Astrocyte of the hippocampus (primary cell): ENCODE data around the gene TNK2.
"Not testable (repeated sequence)": the region's sequence is repeated elsewhere in the genome, so short reads cannot be mapped to it uniquely, and the experiment has no call there.

Source experiments
- DNase-seq: peaks from one replicate; pipeline ENCODE4 v3.0.0; 2011; ENCODE audit warnings: low read depth, low spot score

TNK2 gene

DNA sequence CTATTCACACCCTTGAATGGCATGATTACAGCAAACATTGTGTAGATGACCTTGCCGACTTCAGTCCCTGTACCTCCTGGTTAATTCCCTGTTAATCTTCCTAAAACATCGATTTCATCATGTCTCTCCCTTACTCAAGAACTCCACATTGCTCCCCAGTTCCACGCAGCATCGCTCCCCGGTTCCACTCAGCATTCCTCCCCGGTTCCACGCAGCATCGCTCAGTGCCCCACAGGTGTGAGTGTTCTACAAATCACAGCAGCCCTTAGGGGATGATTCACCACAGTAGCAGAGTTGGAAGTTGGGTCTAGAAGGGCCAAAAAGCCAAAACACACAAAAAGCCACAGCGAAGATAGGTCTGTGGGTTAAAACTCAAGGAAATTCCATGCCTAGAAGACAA is 8.6 kb upstream of the TNK2 start:
- no peak for DNase-seq

DNA sequence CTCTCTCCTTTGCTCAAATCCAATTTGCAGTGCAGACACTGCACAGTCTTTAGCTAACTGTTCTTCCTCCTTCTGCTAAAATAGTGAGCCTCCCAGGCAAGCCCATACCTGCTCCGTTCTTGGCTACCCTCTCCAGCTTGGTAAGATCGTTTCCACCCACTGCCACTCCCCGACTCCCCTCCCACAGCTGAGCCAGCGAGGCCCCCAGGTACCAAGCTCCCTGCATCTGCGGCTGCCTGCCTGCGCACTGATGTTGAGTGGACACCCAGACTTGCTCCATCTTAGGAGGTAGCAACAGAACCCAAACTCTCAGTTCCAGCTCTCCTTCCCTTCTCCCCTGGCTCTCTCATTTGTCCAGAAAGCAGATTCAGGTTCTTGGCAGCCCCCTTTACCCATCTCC is 7.9 kb upstream of the TNK2 start:
- no peak for DNase-seq

DNA sequence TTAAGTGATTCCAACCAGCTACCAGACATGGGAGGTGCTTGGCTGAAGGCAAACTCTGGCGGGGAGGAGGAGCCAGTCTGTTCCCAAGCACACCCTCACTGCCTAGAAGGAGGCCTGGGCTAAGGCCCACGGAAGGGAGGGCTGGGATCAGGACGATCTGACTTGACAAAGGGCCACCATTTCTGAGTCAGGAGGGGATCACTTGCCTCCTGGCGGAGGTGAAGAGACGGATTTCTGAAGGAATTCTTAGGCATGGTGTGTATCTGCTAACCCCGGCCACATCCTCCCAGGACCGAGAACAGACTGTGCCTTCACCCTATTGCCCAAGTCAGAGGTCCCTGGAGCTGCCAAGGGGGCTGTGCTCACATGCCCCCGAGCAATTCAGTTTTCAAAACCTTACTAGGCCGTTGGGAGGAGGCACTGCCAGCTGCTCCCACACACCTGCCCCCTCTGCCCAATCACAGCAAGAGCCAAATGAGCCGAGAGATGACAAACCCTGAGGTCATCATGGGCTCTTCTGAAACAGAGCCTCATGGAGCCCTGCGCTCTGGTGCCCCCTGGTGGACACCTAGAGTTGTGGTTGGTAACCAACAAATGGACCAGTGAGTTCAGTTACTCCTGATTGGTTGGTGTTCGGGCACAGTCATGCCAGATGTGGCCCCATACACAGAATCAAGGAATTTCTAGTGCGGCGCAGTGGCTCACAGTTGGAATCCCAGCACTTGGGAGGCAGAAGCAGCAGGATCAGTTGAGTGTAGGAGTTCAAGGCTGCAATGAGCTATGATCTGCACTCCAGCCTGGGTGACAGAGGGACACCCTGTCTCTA is 6.5 kb upstream of the TNK2 start:
- DNase-seq = peak; percentile 98

DNA sequence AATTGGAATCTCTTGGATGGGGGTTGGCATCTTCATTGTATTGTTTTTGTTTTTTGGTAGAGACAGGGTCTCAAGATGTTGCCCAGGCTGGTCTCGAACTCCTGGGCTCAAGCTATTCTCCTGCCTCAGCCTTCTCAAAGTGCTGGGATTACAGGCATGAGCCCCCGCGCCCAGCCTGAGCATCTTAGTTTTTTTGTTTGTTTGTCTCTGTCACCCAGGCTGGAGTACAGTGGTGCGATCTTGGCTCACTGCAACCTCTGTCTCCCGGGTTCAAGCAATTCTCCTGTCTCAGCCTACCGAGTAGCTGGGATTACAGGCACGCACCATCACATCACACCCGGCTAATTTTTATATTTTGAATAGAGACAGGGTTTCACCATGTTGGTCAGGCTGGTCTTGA is 5.8 kb upstream of the TNK2 start:
- not testable (repeated sequence) for DNase-seq

DNA sequence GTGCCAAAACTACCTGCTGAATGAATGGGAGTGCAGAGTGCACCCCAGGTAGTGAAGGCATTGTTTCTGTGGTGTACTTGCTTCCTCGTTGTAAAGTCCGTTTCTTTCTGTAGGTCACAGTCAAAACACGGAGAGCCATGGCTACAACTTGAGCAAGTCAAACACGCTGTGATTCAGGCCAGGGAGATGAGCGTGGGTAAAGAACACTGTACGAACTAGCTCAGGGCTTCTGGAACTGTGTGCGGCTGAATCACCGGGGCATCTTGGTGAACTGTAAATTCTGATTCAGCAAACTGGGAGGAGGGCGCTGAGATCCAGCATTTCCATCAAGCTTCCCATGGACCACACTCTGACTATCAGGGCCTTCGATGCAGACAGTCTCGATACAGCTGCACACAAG is 5.0 kb upstream of the TNK2 start:
- DNase-seq = no peak

DNA sequence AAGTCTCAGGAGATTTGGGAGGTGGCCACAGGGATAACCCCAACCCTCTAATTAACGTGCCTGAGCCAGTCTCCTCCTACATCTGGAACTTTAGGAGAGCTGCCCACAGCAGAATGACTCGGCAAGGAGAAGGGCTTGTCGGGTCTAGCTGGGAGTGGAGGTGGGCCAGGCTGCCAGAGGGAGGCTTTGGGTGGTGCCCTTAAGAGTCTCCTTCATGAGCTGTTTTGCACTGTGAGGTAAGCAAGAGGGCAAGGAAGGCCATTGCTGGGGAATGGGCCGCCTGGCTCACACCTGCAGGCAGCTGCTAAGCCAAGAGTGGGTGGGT is 3.6 kb upstream of the TNK2 start:
- no peak for DNase-seq

DNA sequence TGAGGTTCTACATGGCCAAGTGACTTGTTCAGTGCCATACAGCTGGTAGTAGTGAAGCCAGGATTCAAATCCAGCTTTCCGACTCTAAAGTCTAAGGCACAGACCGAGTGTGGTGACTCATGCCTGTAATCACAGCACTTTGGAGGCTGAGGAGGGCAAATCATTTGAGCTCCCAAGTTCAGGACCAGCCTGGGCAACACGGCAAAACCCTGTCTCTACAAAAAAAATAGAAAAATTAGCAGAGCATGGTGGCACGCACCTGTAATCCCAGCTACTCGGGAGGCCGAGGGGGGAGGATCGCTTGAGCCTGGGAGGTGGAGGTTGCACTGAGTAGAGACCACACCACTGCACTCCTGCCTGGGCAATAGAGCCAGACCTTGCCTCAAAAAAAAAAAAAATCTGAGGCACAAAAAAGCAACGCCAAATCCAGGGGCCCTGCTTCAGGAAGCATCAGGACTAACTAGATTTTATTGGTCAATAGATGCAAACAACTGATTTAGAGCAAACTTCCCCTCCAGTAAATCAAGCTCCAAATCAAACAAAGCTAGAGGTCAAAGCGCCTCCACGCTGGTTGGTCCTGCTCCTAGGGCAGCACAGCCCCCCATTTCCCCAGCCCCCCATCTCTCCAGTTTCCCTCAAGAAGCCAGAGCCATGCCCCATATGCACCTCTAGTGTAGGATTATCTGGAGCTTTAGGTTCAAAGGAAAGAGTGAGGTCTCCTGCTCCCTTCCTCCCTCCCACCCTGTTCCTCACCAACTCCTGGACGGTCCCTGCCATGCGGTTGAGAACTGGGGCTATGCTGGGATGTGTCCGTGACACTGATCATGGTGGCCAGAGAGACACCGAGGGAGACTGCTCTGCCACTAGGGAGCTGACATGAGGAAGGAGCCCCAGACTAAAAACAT is 2.9 kb upstream of the TNK2 start:
- DNase-seq = no peak

DNA sequence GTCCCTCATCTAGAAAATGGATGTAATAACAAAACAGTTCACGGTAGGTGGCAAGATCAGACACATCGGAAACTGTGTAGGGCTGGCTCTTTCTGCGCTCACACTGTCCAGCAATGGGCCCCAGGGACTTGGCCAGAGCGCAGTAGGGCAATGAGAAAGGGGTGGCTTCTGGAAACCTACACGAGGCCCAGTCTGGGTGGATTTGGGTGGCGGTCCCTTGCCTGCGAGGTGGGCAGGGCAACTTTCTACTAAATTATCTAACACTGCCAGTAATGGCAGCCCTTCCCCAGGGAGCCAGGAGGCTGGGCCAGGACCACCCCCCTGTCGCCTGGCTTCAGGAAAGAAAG is 2.1 kb upstream of the TNK2 start:
- no peak for DNase-seq

DNA sequence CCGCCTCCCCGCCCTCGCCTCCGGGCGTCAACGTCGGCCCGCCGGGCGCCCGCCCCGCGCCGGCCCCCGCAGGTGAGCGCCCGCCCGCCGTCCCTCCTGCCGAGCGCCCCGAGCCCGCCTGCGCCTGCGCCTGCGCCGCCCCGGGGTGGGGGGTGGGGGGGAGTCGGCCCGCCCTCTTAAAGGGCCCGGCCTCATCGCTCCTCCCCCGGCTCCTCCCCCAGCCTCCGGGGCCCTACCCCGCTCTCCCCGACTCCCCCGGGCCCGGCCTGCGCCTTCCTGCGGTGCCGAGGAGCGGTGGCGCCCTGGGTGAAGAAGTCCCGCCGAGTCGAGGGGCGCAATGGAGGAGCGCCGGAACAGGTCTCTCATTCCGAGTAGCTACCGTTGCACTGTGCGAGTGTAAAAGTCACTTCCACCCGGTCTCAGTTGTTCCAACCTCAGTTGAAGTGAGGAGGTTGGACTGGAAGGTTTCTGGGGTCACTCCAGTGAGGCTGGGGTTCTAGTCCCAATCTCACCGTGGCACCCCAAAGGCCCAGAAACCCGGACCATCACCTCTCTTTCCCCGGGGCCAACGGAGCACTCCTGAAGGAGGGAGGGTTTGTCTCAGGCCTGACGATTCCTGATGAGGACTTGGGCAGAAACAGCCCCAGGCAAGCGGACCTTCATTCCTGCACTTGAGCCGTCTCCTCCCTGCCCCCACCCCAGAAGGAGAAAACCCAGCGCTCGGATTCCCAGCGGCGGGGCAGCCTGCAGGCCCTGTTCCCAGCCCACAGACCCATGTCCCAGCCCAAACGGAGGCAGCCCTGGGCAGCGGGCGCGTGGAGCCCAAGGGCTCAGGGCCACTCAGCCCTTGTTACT is 1.5 kb upstream of the TNK2 start:
- DNase-seq = peak; percentile 95

DNA sequence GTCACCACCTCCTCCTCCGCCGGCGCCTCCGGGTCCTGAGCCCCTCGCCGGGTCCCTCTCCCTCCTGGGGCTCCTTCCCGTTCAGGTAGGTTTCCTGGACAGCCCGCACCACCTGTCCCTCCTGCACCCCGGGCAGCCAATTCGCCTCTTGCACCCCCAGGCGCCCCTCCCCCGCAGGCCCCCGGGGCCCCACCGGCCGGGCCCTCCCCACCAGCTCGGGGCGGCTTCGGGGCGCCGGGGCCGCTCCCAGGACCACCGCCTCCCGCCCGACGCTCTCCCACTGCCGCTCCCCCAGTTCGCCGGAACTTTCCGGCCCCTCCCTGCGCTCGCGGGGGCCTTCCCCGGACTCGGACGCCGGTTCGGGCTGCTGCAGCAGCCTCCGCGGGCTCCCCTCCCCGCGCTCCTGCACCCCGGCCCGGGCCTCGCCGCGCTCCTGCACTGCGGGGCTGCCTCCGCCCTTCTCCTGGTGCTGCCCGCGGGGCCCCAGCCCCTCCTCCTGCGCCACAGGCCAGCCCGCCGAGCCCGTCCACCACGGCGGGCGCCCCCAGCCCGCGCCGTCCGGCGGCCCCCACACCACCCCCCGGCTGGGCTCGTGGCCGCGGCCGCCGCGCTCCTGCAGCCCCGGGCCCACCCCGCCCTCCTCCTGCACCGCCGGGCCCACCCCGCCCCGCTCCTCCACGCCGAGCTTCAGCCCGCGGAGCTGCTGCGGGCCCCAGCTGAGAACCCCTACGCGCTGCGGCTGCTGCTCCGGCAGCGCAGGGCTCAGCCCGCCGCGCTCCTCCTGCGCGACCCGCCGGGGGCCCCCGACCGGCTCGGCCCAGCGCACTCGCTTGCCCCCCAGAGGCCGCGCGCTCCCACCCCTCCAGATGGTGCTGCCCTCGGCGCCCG is 587 bp upstream of the TNK2 start:
- peak; percentile 67 for DNase-seq

DNA sequence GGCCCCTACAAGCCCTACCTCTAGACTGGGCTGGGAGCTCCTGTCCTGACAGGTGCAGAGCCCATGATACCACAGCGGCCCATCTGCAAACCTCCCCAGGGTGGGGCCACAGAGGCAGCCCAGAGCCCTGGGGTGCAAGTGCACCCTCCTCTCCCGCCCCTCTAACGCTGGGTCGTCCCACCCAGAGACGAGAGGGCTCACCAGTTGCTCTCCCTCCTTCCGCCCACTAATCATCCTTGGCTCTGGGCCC is 742 bp downstream of the TNK2 start:
- no peak for DNase-seq

DNA sequence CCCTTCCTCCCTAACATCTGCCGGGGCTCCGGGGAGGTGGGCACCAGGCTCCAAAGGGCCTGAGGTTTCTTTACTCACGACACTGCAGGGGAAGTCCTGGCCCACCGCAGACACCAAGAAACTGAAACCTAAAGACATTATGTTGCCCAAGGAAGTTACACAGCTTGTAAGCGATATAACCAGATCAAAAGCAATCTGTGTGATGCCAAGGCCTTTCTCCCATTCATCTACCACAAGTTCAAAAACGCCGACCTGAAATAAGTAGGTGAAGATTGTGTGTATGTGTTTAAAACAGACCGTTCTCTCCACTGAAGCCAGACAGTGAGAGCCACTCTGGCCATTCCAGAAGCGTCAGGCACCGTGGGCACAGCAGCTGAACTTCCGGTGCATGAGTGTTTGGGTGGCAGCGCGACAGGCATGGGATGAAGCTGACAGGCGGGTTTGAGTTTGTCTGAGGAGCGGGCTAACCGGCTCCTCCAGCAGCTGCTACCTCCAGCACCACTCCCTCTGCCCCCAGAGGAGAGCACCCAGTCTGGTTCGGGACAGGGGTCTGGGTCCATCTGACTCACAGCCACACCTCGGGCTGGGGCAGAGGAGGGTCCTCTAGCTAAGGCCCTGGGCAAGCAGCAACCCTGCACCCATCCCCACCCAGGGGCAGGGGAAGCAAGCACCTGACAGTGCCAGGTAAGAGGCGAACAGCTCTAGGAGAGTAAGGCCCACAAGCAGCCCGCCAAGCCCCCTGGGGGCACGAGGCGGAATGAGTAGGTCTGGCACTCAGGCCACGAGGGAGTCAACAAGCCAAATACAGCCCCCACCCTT is 1.3 kb downstream of the TNK2 start:
- no peak for DNase-seq

DNA sequence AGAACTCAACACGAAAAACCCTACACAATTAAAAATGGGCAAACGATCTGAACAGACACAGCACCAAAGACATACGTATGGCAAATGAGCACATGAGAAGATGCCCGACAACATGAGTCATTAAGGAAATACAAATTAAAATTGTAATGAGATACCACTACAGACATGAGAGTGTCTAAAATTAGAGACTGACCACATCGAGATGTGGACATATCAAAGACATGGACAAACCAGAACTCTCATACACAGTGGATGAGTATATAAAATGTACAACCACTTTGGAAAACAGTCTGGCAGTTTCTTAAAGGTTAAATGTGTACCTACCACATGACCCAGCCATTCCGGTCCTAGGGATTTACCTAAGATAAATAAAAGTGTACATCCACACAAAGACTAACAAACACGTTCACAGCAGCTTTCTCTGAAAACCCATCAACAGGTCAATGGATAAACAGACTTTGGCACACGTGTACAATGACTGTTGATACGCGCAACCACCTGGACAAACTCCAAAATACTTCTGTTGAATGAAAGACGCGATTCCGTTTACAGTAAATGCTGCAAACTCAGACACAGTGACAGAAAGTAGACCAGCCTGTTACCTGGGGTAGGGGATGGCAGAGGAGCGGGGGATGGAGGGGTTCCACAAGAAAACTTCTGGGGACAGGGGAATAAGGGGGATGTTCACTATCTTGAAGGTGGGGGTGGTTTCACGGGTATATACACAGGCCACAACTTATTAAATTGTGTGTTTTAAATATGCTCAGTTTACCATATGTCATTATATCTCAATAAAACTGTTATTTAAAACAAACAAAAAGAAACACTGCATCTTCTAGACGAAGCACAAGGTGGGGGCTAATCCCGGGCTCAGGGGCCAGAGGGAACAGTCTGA is 2.1 kb downstream of the TNK2 start:
- no peak for DNase-seq

DNA sequence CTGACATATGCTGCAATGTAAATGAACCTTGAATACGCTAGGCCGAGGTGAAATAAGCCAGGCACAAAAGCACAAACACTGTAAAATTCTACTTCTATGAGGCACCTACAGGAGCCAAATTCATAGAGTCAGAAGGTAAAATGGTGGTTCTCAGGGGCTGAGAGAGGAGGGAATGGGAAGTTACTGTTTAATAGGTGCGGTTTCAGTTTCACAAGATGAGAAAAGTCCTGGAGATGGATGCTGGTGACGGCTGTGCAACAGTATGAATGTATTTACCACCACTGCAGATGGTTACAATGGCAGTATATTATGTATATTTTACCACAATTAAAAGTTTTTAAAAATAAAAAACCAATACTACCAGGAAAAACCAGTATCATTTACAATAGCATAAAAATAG is 4.0 kb downstream of the TNK2 start:
- DNase-seq = no peak

DNA sequence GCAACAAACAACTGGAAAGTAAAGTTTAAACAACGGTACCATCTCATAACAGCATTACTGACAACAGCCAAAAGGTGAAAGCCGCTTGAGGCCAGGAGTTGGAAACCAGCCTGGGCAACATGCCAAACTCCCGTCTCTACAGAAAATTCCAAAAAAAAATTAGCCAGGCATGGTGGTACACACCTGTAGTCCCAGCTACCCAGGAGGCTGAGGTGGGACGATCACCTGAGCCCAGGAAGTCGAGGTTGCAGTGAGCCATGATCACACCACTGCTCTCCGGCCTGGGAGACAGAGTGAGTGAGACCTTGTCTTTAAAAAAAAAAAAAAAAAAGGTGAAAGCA is 4.4 kb downstream of the TNK2 start:
- DNase-seq = no peak

DNA sequence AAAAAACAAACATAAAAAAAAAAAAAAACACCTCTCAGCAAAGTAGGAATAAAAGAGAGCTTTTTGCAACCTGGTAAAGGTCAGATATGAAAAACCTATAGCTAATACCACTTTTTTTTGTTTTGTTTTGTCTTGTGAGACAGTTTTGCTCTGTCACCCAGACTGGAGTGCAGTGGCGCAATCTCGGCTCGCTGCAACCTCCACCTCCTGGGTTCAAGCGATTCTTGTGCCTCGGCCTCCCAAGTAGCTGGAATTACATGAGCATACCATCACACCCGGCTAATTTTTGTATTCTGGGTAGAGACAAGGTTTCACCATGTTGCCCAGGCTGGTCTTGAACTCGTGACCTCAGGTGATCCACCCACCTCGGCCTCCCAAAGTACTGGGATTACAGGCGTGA is 5.7 kb downstream of the TNK2 start:
- DNase-seq = not testable (repeated sequence)

DNA sequence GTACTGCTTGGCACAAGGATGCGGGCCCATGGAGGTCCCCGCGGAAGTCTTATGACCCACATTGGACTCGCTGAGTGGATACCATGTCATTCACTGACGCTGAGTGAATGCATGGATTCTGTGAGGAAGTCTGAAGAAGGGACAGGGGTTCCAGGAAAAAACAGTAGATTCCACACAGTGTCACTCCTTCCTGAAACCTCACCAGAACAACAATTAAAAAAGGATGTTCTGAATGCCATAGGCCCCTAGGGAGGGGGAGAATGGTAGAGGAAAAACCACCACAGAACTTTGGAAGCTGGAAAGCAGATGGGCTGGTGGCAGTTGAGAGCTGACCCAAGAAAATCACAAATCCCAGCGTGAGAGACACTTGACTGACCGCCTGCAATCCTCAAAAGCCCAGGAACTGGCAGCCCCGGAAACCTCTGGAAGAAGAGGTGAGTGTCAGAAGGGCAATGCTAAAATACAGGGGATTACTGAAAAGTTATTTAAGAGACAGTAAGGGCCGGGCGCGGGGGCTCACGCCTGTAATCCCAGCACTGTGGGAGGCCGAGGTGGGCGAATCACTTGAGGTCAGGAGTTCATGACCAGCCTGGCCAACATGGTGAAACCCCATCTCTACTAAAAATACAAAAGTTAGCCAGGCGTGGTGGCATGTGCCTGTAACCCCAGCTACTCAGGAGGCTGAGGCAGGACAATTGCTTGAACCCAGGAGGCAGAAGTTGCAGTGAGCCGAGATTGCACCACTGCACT is 6.3 kb downstream of the TNK2 start:
- DNase-seq = not testable (repeated sequence)

DNA sequence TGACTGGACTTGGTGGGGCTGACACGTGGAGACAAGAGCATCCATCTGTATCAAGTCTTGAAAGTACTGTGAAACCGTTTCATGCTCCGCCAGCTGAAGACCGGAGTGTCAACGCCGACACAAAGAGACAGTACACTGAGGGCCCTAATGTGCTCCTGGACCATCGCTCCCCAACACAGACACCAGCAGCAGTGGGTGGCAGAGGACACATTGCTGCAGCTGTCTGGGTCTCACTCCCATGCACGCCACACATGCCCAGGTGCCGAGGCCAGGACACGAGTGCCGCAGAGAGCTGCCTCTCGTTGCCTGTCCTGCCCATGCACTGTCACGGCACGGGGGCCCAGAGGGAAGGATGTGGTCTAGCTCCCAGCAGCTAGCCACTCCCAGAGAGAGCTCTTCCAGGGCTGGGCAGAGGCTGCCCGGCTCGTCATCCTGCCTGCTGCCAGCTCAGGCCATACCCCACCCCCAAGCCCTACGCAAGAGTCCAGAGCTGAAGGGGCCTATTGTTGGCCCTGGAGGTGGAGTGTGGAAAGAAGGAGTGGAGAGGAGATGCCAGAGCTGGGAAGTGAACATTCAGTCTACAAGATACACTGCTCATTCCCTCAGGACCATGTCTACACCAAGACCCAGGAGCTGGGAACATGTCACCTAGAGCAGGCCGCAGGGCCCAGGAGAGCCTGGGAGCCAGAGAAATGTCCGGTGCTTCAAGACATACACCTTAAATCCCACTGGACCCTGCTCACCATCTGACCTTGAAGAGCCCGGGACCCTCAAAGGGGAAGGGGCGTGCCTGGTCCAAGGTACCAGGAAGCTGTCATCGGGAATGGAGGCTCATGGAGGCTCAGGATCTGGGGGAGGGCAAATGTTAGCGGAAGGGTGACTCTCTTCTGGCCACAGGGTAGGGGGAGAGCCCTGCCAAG is 7.7 kb downstream of the TNK2 start:
- DNase-seq = peak; percentile 86
